Measurements from ENCODE around the gene GON7. TPM values are rescaled to one million over a fixed set of nuclear protein-coding genes. Genes with fewer than 3 reads are reported as not detected.

The GON7 gene
- 6.8 and 8.4 TPM in 2 replicates for total RNA-seq

DNA sequence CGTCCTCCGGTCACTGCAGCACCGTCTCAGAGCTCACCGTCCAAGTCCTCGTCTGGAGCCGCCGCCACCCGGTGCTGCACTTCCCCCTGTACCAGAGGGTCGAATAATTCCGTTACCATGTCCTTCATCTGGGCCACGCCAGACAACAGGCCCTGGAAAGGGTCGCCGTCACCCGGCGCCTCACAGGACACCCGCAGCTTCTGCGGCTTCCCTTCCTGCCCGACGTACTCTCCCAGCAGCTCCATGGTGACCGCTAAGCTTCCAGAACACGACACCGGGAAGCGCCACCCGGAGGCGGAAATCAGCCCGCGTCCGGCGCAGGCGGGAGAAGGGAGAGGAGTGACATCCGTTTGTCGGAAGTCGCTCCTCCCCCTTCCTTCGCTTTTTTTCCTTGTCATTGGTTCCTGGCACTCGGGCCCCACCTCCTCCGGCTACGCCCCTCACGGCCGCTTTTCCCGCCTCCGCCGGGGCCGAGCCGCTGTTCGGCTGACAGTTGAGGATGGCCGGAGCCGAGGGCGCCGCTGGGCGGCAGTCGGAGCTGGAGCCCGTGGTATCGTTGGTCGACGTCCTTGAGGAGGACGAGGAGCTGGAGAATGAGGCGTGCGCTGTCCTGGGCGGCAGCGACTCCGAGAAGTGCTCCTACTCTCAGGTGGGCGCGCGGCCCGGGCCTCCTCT, at the start of gene GON7, which contains the start of gene UBR7:
Gene GON7, minus strand, starts transcription at position 273 of the 675 bp plus-strand sequence. Its CDS starts 28 bp downstream, at position 245.
Gene UBR7, plus strand, starts transcription at position 464 of the 675 bp plus-strand sequence. Its CDS starts 36 bp downstream, at position 500.

GRCh38 chr14:93184391-93185348, 22.2 kb downstream of the GON7 start, which contains the start of the genes LYSET and MOAP1:
Gene LYSET, plus strand, starts transcription at chr14:93185317. Its CDS starts 89 bp downstream, at chr14:93185406.
Gene MOAP1, minus strand, starts transcription at chr14:93184897. Its CDS starts 655 bp downstream, at chr14:93184242.

Other genes with a start within 250 kb of the GON7 start
- 25.8 and 46.4 TPM in 2 replicates for gene ITPK1, start 91.1 kb downstream of the GON7 start, total RNA-seq
- gene MOAP1, start 22.2 kb downstream of the GON7 start, total RNA-seq: 12.0 and 14.8 TPM in 2 replicates
- gene LYSET, start 21.7 kb downstream of the GON7 start, total RNA-seq: 4.7 and 4.9 TPM in 2 replicates
- 15.1 and 18.3 TPM in 2 replicates for gene UBR7, start 191 bp upstream of the GON7 start, total RNA-seq
- gene BTBD7, start 126.0 kb upstream of the GON7 start, total RNA-seq: 34.2 and 42.5 TPM in 2 replicates
- not detected in 2 replicates for gene COX8C, start 140.1 kb upstream of the GON7 start, total RNA-seq
- gene UNC79, start 223.9 kb upstream of the GON7 start, total RNA-seq: 0.12 and 0.16 TPM in 2 replicates